ENCODE results near the gene SCRT2.

DNA sequence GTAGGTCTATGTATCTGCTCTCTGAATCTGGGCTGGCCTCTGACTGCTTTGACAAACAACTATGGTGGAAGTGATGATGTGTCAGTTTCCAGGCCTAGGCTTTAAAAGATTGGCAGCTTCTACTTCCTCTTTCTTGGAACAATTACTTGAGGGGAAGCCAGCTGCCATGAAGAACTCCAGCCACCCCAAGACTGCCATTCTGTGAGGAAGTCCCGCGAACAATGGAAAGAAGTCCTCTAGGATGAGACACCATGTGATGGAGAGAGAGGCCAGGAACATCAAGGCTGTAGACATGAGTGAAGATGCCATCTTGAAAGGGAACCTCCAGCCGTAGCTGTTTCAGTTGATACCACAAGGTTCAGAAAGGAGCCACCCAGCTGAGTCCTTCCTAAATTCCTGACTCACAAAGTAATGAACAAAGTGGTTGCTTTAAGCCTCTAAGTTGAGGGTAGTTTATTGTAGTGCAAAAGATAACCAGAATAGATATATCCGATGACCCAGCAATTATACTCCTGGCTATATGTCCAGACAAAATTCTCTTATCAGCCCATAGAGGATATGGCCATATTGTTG, 50.2 kb downstream of the SCRT2 start:
- TF ChIP-seq, protein P1, sequence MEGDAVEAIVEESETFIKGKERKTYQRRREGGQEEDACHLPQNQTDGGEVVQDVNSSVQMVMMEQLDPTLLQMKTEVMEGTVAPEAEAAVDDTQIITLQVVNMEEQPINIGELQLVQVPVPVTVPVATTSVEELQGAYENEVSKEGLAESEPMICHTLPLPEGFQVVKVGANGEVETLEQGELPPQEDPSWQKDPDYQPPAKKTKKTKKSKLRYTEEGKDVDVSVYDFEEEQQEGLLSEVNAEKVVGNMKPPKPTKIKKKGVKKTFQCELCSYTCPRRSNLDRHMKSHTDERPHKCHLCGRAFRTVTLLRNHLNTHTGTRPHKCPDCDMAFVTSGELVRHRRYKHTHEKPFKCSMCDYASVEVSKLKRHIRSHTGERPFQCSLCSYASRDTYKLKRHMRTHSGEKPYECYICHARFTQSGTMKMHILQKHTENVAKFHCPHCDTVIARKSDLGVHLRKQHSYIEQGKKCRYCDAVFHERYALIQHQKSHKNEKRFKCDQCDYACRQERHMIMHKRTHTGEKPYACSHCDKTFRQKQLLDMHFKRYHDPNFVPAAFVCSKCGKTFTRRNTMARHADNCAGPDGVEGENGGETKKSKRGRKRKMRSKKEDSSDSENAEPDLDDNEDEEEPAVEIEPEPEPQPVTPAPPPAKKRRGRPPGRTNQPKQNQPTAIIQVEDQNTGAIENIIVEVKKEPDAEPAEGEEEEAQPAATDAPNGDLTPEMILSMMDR (IDR thresholded peaks at IDR 0.05) = no peak
- TF ChIP-seq POLR2A (IDR thresholded peaks at IDR 0.05) = no peak
